ENCODE results near the gene OR52M1. TPM values are rescaled to one million over a fixed set of nuclear protein-coding genes. Genes with fewer than 3 reads are reported as not detected.

The OR52M1 gene
- total RNA-seq, 1 donor from 2014 or later = not detected

DNA sequence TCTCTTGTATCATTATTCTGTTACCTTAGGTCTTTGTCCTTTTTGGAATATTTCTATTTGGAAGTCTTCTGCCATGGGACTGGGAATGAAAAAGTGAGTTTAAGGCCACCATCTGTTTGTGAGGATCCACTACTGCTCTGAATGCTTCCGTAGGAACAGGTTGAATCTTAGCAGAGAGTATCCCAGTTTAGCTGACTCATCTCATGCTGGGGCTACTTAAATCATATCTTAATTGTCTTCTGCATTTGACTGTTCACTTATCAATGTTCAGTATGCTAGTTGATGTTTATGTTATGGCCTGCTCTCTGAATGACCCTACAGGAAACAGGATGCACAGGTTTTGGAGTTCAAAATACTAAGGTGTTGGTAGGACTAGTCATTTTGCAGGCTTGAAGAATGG lies 35.1 kb downstream of the OR52M1 start:
- no peaks in the 10 kb centered on the region for H3K9me3 Mint-ChIP-seq (ENCODE audit: unreplicated experiment)
- TF ChIP-seq, protein P1, sequence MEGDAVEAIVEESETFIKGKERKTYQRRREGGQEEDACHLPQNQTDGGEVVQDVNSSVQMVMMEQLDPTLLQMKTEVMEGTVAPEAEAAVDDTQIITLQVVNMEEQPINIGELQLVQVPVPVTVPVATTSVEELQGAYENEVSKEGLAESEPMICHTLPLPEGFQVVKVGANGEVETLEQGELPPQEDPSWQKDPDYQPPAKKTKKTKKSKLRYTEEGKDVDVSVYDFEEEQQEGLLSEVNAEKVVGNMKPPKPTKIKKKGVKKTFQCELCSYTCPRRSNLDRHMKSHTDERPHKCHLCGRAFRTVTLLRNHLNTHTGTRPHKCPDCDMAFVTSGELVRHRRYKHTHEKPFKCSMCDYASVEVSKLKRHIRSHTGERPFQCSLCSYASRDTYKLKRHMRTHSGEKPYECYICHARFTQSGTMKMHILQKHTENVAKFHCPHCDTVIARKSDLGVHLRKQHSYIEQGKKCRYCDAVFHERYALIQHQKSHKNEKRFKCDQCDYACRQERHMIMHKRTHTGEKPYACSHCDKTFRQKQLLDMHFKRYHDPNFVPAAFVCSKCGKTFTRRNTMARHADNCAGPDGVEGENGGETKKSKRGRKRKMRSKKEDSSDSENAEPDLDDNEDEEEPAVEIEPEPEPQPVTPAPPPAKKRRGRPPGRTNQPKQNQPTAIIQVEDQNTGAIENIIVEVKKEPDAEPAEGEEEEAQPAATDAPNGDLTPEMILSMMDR (IDR thresholded peaks at IDR 0.05; ENCODE audit: unreplicated experiment) = no peak
- H3K36me3 Mint-ChIP-seq (ENCODE audit: low read depth, unreplicated experiment) = no peaks in the 10 kb centered on the region
- DNase-seq (ENCODE audit: low spot score) = no peak
- peaks cover 3% of the 10 kb centered on the region for H3K4me1 Mint-ChIP-seq (ENCODE audit: unreplicated experiment)
- H3K27ac Mint-ChIP-seq (ENCODE audit: unreplicated experiment) = no peak overlapping the region
- H3K27me3 Mint-ChIP-seq (ENCODE audit: unreplicated experiment) = peaks cover 2% of the 10 kb centered on the region
- no peak overlapping the region for H3K4me3 Mint-ChIP-seq (ENCODE audit: unreplicated experiment)

DNA sequence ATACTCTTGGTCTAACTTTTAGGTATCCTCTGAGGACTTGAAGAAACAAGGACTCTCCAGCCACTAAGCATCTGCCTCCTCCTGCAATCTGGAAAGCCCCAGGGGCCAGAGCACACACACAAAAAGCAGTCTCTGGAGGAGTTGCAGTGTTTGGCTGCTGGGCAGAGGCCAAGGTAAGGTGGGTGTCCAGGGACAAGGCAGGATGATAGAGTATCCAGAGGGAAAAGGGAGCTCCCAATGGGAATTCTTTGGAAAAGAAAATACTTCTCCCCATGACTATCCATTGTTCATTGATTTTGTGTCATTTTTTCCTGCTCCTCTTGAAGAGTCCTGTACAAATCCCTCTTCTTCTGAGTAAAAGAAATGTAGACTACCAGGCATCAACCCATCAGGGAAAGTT lies 36.5 kb downstream of the OR52M1 start, which contains the start of gene OR52I2:
Gene OR52I2, plus strand, starts transcription at position 301 of the 400 bp plus-strand sequence.
- TF ChIP-seq, protein P1 (IDR thresholded peaks at IDR 0.05; ENCODE audit: unreplicated experiment) = no peak
- Mint-ChIP-seq H3K27me3 (ENCODE audit: unreplicated experiment) (peaks cover 2% of the 10 kb centered on the region), H3K4me1 (ENCODE audit: unreplicated experiment) (peaks cover 3% of the 10 kb centered on the region), H3K36me3 (ENCODE audit: low read depth, unreplicated experiment) (no peaks in the 10 kb centered on the region), H3K4me3 (ENCODE audit: unreplicated experiment) (no peak within 1 kb of the TSS), H3K9me3 (ENCODE audit: unreplicated experiment) (no peaks in the 10 kb centered on the region), H3K27ac (ENCODE audit: unreplicated experiment) (no peak within 1 kb of the TSS)
- DNase-seq (ENCODE audit: low spot score) = no peak

DNA sequence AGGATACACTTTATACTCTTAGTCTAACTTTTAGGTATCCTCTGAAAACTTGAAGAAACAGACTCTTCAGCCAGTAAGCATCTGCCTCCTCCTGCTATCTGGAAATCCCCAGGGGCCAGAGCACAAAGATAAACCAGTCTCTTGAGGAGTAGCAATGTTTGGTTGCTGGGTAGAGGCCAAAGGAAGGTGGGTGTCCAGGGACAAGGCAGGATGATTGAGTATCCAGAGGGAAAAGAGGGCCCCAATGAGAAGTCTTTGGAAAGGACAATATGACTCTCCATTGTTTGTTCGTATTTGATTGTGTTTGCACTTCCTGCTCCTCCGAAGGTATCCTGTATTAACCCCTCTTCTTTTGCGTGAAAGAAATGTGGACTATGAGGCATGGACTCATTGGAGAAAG lies 44.0 kb downstream of the OR52M1 start:
- no peak overlapping the region for H3K4me3 Mint-ChIP-seq (ENCODE audit: unreplicated experiment)
- H3K27ac Mint-ChIP-seq (ENCODE audit: unreplicated experiment) = peak overlapping the region; percentile 11
- no peaks in the 10 kb centered on the region for H3K36me3 Mint-ChIP-seq (ENCODE audit: low read depth, unreplicated experiment)
- no peak for DNase-seq (ENCODE audit: low spot score)
- no peaks in the 10 kb centered on the region for H3K27me3 Mint-ChIP-seq (ENCODE audit: unreplicated experiment)
- peaks cover 15% of the 10 kb centered on the region for H3K4me1 Mint-ChIP-seq (ENCODE audit: unreplicated experiment)
- H3K9me3 Mint-ChIP-seq (ENCODE audit: unreplicated experiment) = no peaks in the 10 kb centered on the region
- TF ChIP-seq, protein P1 (IDR thresholded peaks at IDR 0.05; ENCODE audit: unreplicated experiment) = no peak

DNA sequence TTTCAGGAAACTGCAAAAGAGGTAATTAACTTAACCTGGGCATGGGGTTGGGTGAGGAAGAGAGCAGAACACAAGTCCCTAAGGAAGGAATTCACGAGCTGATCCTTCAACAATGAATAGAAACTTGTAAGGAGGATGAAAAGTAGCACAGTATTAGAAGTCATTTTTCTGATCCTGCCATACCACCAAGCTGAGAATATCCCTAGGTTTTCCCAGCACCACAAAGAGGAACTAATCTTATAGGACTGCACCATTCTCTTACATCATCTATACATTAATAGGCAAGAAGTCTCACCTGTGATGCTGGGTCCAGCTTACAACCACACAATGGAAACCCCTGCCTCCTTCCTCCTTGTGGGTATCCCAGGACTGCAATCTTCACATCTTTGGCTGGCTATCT lies 48.7 kb downstream of the OR52M1 start, which contains the start of gene OR52I1:
Gene OR52I1, plus strand, starts transcription at position 301 of the 400 bp plus-strand sequence. Its CDS starts 0 bp downstream, at position 301.
- no peak for DNase-seq (ENCODE audit: low spot score)
- TF ChIP-seq, protein P1 (IDR thresholded peaks at IDR 0.05; ENCODE audit: unreplicated experiment) = no peak
- H3K27me3 Mint-ChIP-seq (ENCODE audit: unreplicated experiment) = no peaks in the 10 kb centered on the region
- H3K9me3 Mint-ChIP-seq (ENCODE audit: unreplicated experiment) = no peaks in the 10 kb centered on the region
- H3K27ac Mint-ChIP-seq (ENCODE audit: unreplicated experiment) = no peak within 1 kb of the TSS
- no peaks in the 10 kb centered on the region for H3K36me3 Mint-ChIP-seq (ENCODE audit: low read depth, unreplicated experiment)
- H3K4me3 Mint-ChIP-seq (ENCODE audit: unreplicated experiment) = no peak within 1 kb of the TSS
- peaks cover 9% of the 10 kb centered on the region for H3K4me1 Mint-ChIP-seq (ENCODE audit: unreplicated experiment)

Other genes with a start within 250 kb of the OR52M1 start
- not detected for gene OR52B4, start 176.8 kb upstream of the OR52M1 start, total RNA-seq (ENCODE audit: unreplicated experiment)
- 28.1 TPM for gene TRIM21, start 151.5 kb upstream of the OR52M1 start, total RNA-seq (ENCODE audit: unreplicated experiment)
- gene OR52K2, start 95.9 kb upstream of the OR52M1 start, total RNA-seq (ENCODE audit: unreplicated experiment) = not detected
- gene OR52K1, start 62.5 kb upstream of the OR52M1 start, total RNA-seq (ENCODE audit: unreplicated experiment) = not detected
- not detected for gene OR52I2, start 36.6 kb downstream of the OR52M1 start, total RNA-seq (ENCODE audit: unreplicated experiment)
- not detected for gene OR52I1, start 48.8 kb downstream of the OR52M1 start, total RNA-seq (ENCODE audit: unreplicated experiment)
- gene TRIM68, start 63.0 kb downstream of the OR52M1 start, total RNA-seq (ENCODE audit: unreplicated experiment) = 15.2 TPM
- not detected for gene OR51D1, start 92.3 kb downstream of the OR52M1 start, total RNA-seq (ENCODE audit: unreplicated experiment)
- gene OR51E1, start 98.8 kb downstream of the OR52M1 start, total RNA-seq (ENCODE audit: unreplicated experiment) = not detected
- not detected for gene OR51E2, start 152.7 kb downstream of the OR52M1 start, total RNA-seq (ENCODE audit: unreplicated experiment)
- not detected for gene MMP26, start 159.6 kb downstream of the OR52M1 start, total RNA-seq (ENCODE audit: unreplicated experiment)
- gene OR51F1, start 224.7 kb downstream of the OR52M1 start, total RNA-seq (ENCODE audit: unreplicated experiment) = not detected

Data from endothelial cell (in vitro differentiated cells).